H1 (cell line): ENCODE measurements around the gene ZFR.

Experiments used
- CTCF ChIP-seq, 3 experiments: IDR thresholded peaks; 1 replicate in 2 of 3; 2 replicates in 1 of 3; pipeline versions ENCODE4 v1.5.1 to v1.6.1; 2011; ENCODE audit warnings: low read length in 3 of 3, mild to moderate bottlenecking in 3 of 3, inconsistent platforms in 2 of 3, low read depth in 1 of 3, moderate library complexity in 1 of 3; ENCODE audit not compliant: insufficient read depth in 1 of 3; ENCODE audit errors: control extremely low read depth in 1 of 3
- E2F6 ChIP-seq: IDR thresholded peaks from 2 replicates; pipeline ENCODE4 v1.6.1; 2012; ENCODE audit warnings: inconsistent platforms
- EP300 ChIP-seq, 2 experiments: IDR thresholded peaks; 1 replicate in 1 of 2; 2 replicates in 1 of 2; pipeline ENCODE4 v1.6.1; 2011 to 2012; ENCODE audit warnings: low read depth in 2 of 2, low read length in 2 of 2, mild to moderate bottlenecking in 2 of 2, borderline replicate concordance in 1 of 2, inconsistent platforms in 1 of 2, moderate library complexity in 1 of 2
- EZH2 ChIP-seq: fragments of 200-600 bp; sonication (generic); IDR thresholded peaks from 2 replicates; pipeline ENCODE4 v1.7.1; 2012; ENCODE audit warnings: low read depth, mild to moderate bottlenecking, moderate library complexity, low read length, inconsistent platforms; ENCODE audit not compliant: severe bottlenecking
- FOSL1 ChIP-seq: IDR thresholded peaks from 2 replicates; pipeline ENCODE4 v1.6.1; 2011; ENCODE audit warnings: mild to moderate bottlenecking, low read depth, low read length, moderate library complexity; ENCODE audit not compliant: insufficient read depth
- GABPA ChIP-seq: IDR thresholded peaks from 2 replicates; pipeline ENCODE4 v1.6.1; 2011; ENCODE audit warnings: mild to moderate bottlenecking, low read length, moderate library complexity, borderline replicate concordance; ENCODE audit not compliant: insufficient read depth
- HDAC2 ChIP-seq, 2 experiments: fragments of 300-600 bp in 1 of 2; sonication (generic) in 1 of 2; IDR thresholded peaks; 2 replicates each; pipeline ENCODE4 v1.6.1; 2011 to 2012; ENCODE audit warnings: low read depth in 2 of 2, low read length in 2 of 2, mild to moderate bottlenecking in 2 of 2, moderate library complexity in 2 of 2, borderline replicate concordance in 1 of 2, inconsistent platforms in 1 of 2
- JUND ChIP-seq: IDR thresholded peaks from 2 replicates; pipeline ENCODE4 v1.6.1; 2011; ENCODE audit warnings: mild to moderate bottlenecking, improper control_type of control experiment, low read length
- PHF8 ChIP-seq: fragments of 200-600 bp; sonication (generic); conservative IDR thresholded peaks from 2 replicates; pipeline ENCODE4 v1.7.1; 2012; ENCODE audit warnings: low read depth, mild to moderate bottlenecking, inconsistent platforms, low read length, moderate library complexity
- POLR2A ChIP-seq, 2 experiments: IDR thresholded peaks; 1 replicate in 1 of 2; 2 replicates in 1 of 2; pipeline ENCODE4 v1.6.1; 2011; ENCODE audit warnings: low read depth in 2 of 2, low read length in 2 of 2, mild to moderate bottlenecking in 2 of 2; ENCODE audit errors: control extremely low read depth in 1 of 2
- POLR2AphosphoS5 ChIP-seq: IDR thresholded peaks from 2 replicates; pipeline ENCODE4 v1.6.1; 2011; ENCODE audit warnings: low read depth, low read length
- SP4 ChIP-seq: IDR thresholded peaks from 2 replicates; pipeline ENCODE4 v1.6.1; 2012; ENCODE audit warnings: low read length, inconsistent platforms
- TAF1 ChIP-seq: IDR thresholded peaks from 2 replicates; pipeline ENCODE4 v1.6.1; 2011; ENCODE audit warnings: mild to moderate bottlenecking, low read depth, low read length
- YY1 ChIP-seq: IDR thresholded peaks from 2 replicates; pipeline ENCODE4 v1.6.1; 2011; ENCODE audit warnings: low read depth, mild to moderate bottlenecking, low read length

- TF ChIP-seq POLR2A (IDR thresholded peaks at IDR 0.05; ENCODE audit: control extremely low read depth in 1 of 2, low read depth in 2 of 2, low read length in 2 of 2) (no peak), CTCF (IDR thresholded peaks at IDR 0.05; ENCODE audit: control extremely low read depth in 1 of 3, insufficient read depth in 1 of 3, low read depth in 1 of 3, low read length in 3 of 3) (no peak), FOSL1 (no peak), JUND (no peak), PHF8 (no peak), TAF1 (no peak), SP4 (no peak), HDAC2 (IDR thresholded peaks at IDR 0.05; ENCODE audit: borderline replicate concordance in 1 of 2, low read depth in 2 of 2, low read length in 2 of 2) (no peak), YY1 (no peak), E2F6 (no peak), GABPA (no peak), EZH2 (no peak), EP300 (IDR thresholded peaks at IDR 0.05; ENCODE audit: borderline replicate concordance in 1 of 2, low read depth in 2 of 2, low read length in 2 of 2) (no peak), POLR2AphosphoS5 (no peak)
These were observed 44.1 kb downstream of the ZFR start for GRCh38 chr5:32400401-32400800.
